ENCODE measurements around the gene RCSD1. TPM values are rescaled to one million over a fixed set of nuclear protein-coding genes. Genes with fewer than 3 reads are reported as not detected.

The RCSD1 gene
- total and polyA plus RNA-seq, 2 of the 13 experiments (the other 11 are each of a cell fraction or from before 2014, with no cell fraction given): not detected

- TF ChIP-seq GATAD1 (CRISPR knock-in tag; IDR thresholded peaks at IDR 0.05) (no peak), USF2 (IDR thresholded peaks at IDR 0.05; ENCODE audit: low read depth, low read length) (no peak), USF2 (CRISPR knock-in tag; IDR thresholded peaks at IDR 0.05; ENCODE audit: borderline replicate concordance) (no peak), FOXC1 (CRISPR knock-in tag; IDR thresholded peaks at IDR 0.05; ENCODE audit: borderline replicate concordance) (no peak), ZNF224 (CRISPR knock-in tag; IDR thresholded peaks at IDR 0.05) (no peak), STAT6 (CRISPR knock-in tag; IDR thresholded peaks at IDR 0.05; ENCODE audit: borderline replicate concordance) (no peak), ZNF574 (CRISPR knock-in tag; IDR thresholded peaks at IDR 0.05) (no peak)
Measured at GRCh38 chr1:167661527-167662426, 31.7 kb downstream of the RCSD1 start (continued).
